Tibial nerve (tissue), 4 donors: ENCODE measurements around the gene CMC2. TPM values are rescaled to one million over a fixed set of nuclear protein-coding genes. Genes with fewer than 3 reads are reported as not detected.

ENCODE experiments used
- DNase-seq, 2 donors: peaks; one replicate each; pipeline ENCODE4 v3.0.0-alpha.2; 2019; ENCODE audit warnings: low spot score in 2 of 2
- H3K27ac ChIP-seq, 4 donors: fragments of 200-600 bp; sonication (generic) in 3 of 4; one replicate each; pipeline ENCODE4 v1.5.1; 2017 to 2019; ENCODE audit warnings: mild to moderate bottlenecking in 1 of 4
- H3K27me3 ChIP-seq, 2 donors: fragments of 200-600 bp; sonication (generic) in 1 of 2; one replicate each; pipeline versions ENCODE4 v1.5.1 to v1.6.0; 2017 to 2019
- H3K36me3 ChIP-seq, 3 donors: fragments of 200-600 bp; sonication (generic); one replicate each; pipeline ENCODE4 v1.5.1; 2018 to 2019
- H3K4me1 ChIP-seq, 4 donors: fragments of 200-600 bp; sonication (generic) in 3 of 4; one replicate each; pipeline ENCODE4 v1.5.1; 2017 to 2019
- H3K4me3 ChIP-seq, 4 donors: fragments of 200-600 bp; sonication (generic) in 3 of 4; one replicate each; pipeline ENCODE4 v1.5.1; 2017 to 2019; ENCODE audit warnings: mild to moderate bottlenecking in 1 of 4, moderate library complexity in 1 of 4
- H3K9me3 ChIP-seq, 4 donors: fragments of 200-600 bp; sonication (generic) in 3 of 4; one replicate each; pipeline ENCODE4 v1.5.1; 2017 to 2019
- EP300 ChIP-seq, 2 donors: sonication (generic); formaldehyde crosslinking; IDR thresholded peaks; one replicate each; pipeline ENCODE4 v1.6.1; 2017; ENCODE audit warnings: antibody characterized with exemption in 2 of 2, mild to moderate bottlenecking in 1 of 2
- POLR2A ChIP-seq, 2 donors: fragments of 450-650 bp; IDR thresholded peaks; one replicate each; pipeline ENCODE4 v1.6.1; 2017; ENCODE audit warnings: antibody characterized with exemption in 2 of 2, mild to moderate bottlenecking in 2 of 2, moderate library complexity in 2 of 2
- WGBS, 2 donors: methylation state at CpG; one replicate each; pipeline ENCODE4 v1.1.5; 2018; 5-methylcytosine and 5-hydroxymethylcytosine counted together
- total RNA-seq, 4 donors: library from RNA; depleted of rRNA; stranded (reverse); fragments of >200 nt; gene quantifications; one replicate each; pipeline ENCODE4 v1.1.0, GENCODE V29; 2016
- TF ChIP-seq, protein P1 (sequence below), 5 experiments: fragments of 200-600 bp in 3 of 5; fragments of 450-650 bp in 2 of 5; sonication (generic) in 3 of 5; IDR thresholded peaks; one replicate each; pipeline ENCODE4 v1.5.1; 2016 to 2019; ENCODE audit warnings: antibody characterized with exemption in 5 of 5, mild to moderate bottlenecking in 3 of 5, moderate library complexity in 2 of 5

CMC2 gene
- total RNA-seq, 4 donors from 2014 or later: 20.0 to 38.7 (median 35.2) TPM

- Histone ChIP-seq H3K9me3 (no peaks in the 10 kb centered on the region), H3K4me1 (peaks cover 0 to 9% (median 0%) of the 10 kb centered on the region in 4 donors), H3K27me3 (peaks cover 0 to 7% of the 10 kb centered on the region in 2 donors), H3K4me3 (no peak overlapping the region), H3K36me3 (no peaks in the 10 kb centered on the region), H3K27ac (peak overlapping the region in 1 of 4 donors; percentile 21)
- DNase-seq: peak in 1 of 2 donors; percentile 53
- 37 to 49% methylated on average over 15 of the region's 15 CpGs for WGBS, 2 donors
- TF ChIP-seq EP300 (IDR thresholded peaks at IDR 0.05) (peak in 1 of 2 donors; percentile 51), POLR2A (IDR thresholded peaks at IDR 0.05) (no peak)
- TF ChIP-seq, protein P1, sequence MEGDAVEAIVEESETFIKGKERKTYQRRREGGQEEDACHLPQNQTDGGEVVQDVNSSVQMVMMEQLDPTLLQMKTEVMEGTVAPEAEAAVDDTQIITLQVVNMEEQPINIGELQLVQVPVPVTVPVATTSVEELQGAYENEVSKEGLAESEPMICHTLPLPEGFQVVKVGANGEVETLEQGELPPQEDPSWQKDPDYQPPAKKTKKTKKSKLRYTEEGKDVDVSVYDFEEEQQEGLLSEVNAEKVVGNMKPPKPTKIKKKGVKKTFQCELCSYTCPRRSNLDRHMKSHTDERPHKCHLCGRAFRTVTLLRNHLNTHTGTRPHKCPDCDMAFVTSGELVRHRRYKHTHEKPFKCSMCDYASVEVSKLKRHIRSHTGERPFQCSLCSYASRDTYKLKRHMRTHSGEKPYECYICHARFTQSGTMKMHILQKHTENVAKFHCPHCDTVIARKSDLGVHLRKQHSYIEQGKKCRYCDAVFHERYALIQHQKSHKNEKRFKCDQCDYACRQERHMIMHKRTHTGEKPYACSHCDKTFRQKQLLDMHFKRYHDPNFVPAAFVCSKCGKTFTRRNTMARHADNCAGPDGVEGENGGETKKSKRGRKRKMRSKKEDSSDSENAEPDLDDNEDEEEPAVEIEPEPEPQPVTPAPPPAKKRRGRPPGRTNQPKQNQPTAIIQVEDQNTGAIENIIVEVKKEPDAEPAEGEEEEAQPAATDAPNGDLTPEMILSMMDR (IDR thresholded peaks at IDR 0.05): no peak
Measured at GRCh38 chr16:80938004-80938878, 68.4 kb downstream of the CMC2 start.

DNA sequence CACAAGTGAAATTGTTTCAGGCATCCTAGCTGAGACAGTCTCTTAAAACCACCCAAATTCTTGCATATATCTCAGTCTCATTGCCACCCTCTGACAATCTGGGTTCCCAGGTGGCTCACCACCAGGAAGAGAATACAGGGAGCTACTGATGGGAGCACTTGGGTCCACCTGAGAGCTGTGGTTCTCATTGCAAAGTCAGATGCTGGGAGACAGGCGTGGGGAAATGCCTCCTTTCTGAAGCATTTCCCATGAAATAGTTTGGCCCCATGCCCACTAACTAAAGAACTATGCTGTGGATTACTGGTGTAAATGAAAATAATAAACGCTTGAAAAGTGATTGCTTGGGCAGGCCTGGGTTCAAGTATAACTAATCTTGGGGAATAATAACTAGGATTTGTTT, 70.3 kb downstream of the CMC2 start:
- TF ChIP-seq, protein P1 (IDR thresholded peaks at IDR 0.05): no peak
- no peak for TF ChIP-seq POLR2A (IDR thresholded peaks at IDR 0.05)
- no peak for TF ChIP-seq EP300 (IDR thresholded peaks at IDR 0.05)
- no peaks in the 10 kb centered on the region for H3K9me3 ChIP-seq

DNA sequence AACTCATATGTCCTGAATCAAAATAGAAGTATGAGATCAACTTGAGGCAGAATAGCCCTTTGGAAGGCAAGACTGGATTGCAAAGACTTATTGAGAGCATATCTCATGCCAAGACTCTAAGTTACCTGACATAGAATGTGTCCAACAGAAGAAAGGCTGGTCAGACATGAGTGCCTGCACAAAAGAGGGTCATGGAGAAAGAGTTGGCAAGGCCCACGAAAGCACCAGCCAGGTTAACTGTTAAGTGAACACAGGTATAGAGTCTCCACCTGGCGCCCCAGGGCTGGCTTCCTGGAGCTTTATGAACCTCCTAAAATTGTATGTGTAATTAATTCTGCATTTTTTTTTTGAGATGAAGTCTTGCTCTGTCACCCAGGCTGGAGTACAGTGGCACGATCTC, 71.0 kb downstream of the CMC2 start:
- Histone ChIP-seq H3K27ac (no peak overlapping the region), H3K27me3 (peaks cover 0 to 21% of the 10 kb centered on the region in 2 donors), H3K4me3 (no peak overlapping the region), H3K36me3 (no peaks in the 10 kb centered on the region), H3K4me1 (peaks cover 0 to 27% (median 9%) of the 10 kb centered on the region in 4 donors), H3K9me3 (no peaks in the 10 kb centered on the region)
- 90 to 98% methylated on average over 3 of the region's 3 CpGs for WGBS, 2 donors
- TF ChIP-seq EP300 (IDR thresholded peaks at IDR 0.05) (no peak), POLR2A (IDR thresholded peaks at IDR 0.05) (no peak)
- TF ChIP-seq, protein P1 (IDR thresholded peaks at IDR 0.05): no peak
- DNase-seq: no peak

More for the DNA sequence above, 70.3 kb downstream of the CMC2 start:
- no peaks in the 10 kb centered on the region for H3K36me3 ChIP-seq
- peaks cover 0 to 21% of the 10 kb centered on the region in 2 donors for H3K27me3 ChIP-seq
- no peak overlapping the region for H3K27ac ChIP-seq
- no peak overlapping the region for H3K4me3 ChIP-seq
- H3K4me1 ChIP-seq: peaks cover 0 to 27% (median 9%) of the 10 kb centered on the region in 4 donors
- no peak for DNase-seq
- 49 to 67% methylated on average over 2 of the region's 2 CpGs for WGBS, 2 donors

DNA sequence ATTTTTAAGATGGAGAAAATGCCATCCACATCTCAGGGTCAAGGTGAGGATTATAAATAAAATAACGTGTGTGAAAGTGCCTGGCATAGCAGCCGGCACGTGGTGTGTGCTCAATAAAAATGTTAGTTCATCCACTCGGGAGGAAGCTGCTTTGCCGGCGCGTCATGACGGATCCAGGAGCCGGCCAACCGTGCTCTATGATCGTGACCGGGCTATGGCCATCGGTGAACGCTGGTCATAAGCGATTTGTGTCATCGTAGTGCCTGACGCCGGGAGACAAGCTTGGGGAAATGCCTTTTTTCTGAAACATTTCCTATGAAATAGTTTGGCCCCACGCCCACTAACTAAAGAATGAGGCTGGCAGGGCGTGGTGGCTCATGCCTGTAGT, 74.0 kb downstream of the CMC2 start:
- Histone ChIP-seq H3K4me3 (peak overlapping the region; percentile 9 to 48 (median 42)), H3K27ac (peak overlapping the region in 2 of 4 donors; percentile 66 to 77), H3K4me1 (peaks cover 0 to 25% (median 9%) of the 10 kb centered on the region in 4 donors), H3K27me3 (peaks cover 0 to 21% of the 10 kb centered on the region in 2 donors), H3K9me3 (no peaks in the 10 kb centered on the region), H3K36me3 (no peaks in the 10 kb centered on the region)
- WGBS, 2 donors: 14 to 25% methylated on average over 7 to 20 of the region's 20 CpGs
- DNase-seq: peak in 1 of 2 donors; percentile 8
- TF ChIP-seq, protein P1 (IDR thresholded peaks at IDR 0.05): no peak
- no peak for TF ChIP-seq EP300 (IDR thresholded peaks at IDR 0.05)
- no peak for TF ChIP-seq POLR2A (IDR thresholded peaks at IDR 0.05)
